Activated B cell treated with CpG ODN at 0.5 μM for 24 hours (primary cell): ENCODE measurements around the gene PLCH2. TPM values are rescaled to one million over a fixed set of nuclear protein-coding genes. Genes with fewer than 3 reads are reported as not detected.

Source experiments
- ATAC-seq: fragments of 200-7000 bp; cut with Tn5 transposase; one replicate; pipeline ENCODE4 v1.10.0; 2021; ENCODE audit warnings: low read depth, mild to moderate bottlenecking, moderate library complexity
- CTCF ChIA-PET: fragments of 350-600 bp; sonication (Branson Sonifier 250); formaldehyde crosslinking; loops from one replicate; lab custom pipeline; 2021; ENCODE audit warnings: antibody characterized with exemption; lab: Charles Lee
- POLR2A ChIA-PET: fragments of 350-600 bp; sonication (Branson Sonifier 250); formaldehyde crosslinking; loops from one replicate; lab custom pipeline; 2021; ENCODE audit warnings: antibody characterized with exemption; lab: Charles Lee
- DNase-seq: peaks from one replicate; pipeline ENCODE4 v3.0.0; 2022
- H3K27ac Mint-ChIP-seq: one replicate; pipeline ENCODE4 v1.8.0; 2020; ENCODE audit warnings: mixed read lengths
- H3K27me3 Mint-ChIP-seq: one replicate; pipeline ENCODE4 v1.8.0; 2021; ENCODE audit warnings: mixed read lengths
- H3K36me3 Mint-ChIP-seq: one replicate; pipeline ENCODE4 v1.8.0; 2021; ENCODE audit warnings: low read depth, mixed read lengths
- H3K4me1 Mint-ChIP-seq: one replicate; pipeline ENCODE4 v1.8.0; 2021; ENCODE audit warnings: mixed read lengths
- H3K4me3 Mint-ChIP-seq: one replicate; pipeline ENCODE4 v1.8.0; 2020; ENCODE audit warnings: mild to moderate bottlenecking, mixed read lengths
- H3K9me3 Mint-ChIP-seq: one replicate; pipeline ENCODE4 v1.8.0; 2020; ENCODE audit warnings: mixed read lengths
- intact Hi-C: fragments of 100-400 bp; cut with micrococcal nuclease; formaldehyde crosslinking; loops from one replicate; pipeline ENCODE4 v1.15.1; 2024
- total RNA-seq: library from RNA; stranded (reverse); gene quantifications from 2 replicates; pipeline ENCODE4 v1.2.3, GENCODE V29; 2022
- TF ChIP-seq, protein P1 (sequence below): fragments of 200-600 bp; IDR thresholded peaks from one replicate; pipeline ENCODE4 v1.8.0; 2022; ENCODE audit warnings: antibody characterized with exemption, mild to moderate bottlenecking

PLCH2 gene
- total RNA-seq, 1 donor from 2014 or later, result 6.1 TPM

DNA sequence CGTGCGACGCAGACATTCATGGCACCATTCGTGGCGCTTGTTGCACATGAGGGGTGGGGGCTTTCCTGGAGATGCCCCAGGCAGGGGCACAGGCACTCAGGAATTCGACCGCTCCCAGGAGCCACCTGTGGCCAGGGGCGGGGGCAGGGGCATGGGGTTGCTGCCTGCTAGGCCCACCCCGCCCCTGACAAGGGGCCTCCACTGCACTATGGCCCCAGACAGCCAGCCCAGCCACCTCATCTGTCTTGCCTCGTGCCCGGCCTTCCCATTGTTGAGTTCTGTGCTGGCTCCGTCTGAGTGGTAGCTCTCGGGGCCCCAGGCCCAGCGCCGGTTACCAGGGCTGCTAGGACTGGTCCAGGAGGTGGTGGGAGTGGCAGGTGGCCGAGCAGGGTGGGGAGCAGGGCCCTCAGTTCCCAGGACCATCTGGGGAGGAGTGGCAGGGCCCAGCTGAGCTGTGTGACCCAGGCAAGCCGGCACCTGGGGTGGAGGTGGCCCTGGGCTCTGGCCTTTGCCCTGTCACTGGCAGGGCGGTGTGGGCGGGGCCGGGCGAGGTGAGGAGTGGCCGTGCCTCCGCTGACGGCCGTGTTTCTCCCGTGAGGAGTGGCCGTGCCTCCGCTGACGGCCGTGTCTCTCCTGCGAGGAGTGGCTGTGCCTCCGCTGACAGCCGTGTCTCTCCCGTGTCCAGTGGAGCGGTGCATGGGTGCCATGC is 1.9 kb downstream of the PLCH2 start:
- ATAC-seq (no peak), DNase-seq (no peak)
- H3K4me1 Mint-ChIP-seq, result peaks cover 3% of the 10 kb centered on the region
- H3K27me3 Mint-ChIP-seq, result no peaks in the 10 kb centered on the region
- intact Hi-C loops, result no loop called here
- no peaks in the 10 kb centered on the region for H3K9me3 Mint-ChIP-seq
- TF ChIP-seq, protein P1, sequence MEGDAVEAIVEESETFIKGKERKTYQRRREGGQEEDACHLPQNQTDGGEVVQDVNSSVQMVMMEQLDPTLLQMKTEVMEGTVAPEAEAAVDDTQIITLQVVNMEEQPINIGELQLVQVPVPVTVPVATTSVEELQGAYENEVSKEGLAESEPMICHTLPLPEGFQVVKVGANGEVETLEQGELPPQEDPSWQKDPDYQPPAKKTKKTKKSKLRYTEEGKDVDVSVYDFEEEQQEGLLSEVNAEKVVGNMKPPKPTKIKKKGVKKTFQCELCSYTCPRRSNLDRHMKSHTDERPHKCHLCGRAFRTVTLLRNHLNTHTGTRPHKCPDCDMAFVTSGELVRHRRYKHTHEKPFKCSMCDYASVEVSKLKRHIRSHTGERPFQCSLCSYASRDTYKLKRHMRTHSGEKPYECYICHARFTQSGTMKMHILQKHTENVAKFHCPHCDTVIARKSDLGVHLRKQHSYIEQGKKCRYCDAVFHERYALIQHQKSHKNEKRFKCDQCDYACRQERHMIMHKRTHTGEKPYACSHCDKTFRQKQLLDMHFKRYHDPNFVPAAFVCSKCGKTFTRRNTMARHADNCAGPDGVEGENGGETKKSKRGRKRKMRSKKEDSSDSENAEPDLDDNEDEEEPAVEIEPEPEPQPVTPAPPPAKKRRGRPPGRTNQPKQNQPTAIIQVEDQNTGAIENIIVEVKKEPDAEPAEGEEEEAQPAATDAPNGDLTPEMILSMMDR, result no peak
- no peak overlapping the region for H3K27ac Mint-ChIP-seq
- H3K4me3 Mint-ChIP-seq, result no peak overlapping the region
- CTCF ChIA-PET, result no interaction called here
- H3K36me3 Mint-ChIP-seq, result no peaks in the 10 kb centered on the region
- POLR2A ChIA-PET, result no interaction called here

DNA sequence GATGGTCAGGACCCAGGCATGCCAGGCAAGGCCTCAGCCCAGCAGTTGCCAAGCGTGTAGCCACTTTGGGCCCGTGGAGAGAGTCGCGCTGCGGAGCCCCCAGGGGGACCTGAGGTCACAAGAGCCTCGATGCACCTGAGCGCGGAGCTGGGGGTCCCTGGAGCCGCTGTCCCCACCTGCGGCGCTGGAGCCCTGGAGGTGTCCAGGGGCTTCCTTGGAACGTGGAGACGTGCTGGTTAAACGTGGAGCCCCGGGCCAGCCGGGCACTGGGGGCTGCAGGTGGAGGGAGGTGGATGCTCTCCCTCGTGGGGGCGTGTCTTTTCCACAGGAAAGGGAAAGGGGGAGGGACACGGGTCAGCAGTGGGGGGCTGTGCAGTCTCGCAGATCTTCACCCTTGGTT is 3.1 kb downstream of the PLCH2 start:
- Mint-ChIP-seq H3K9me3 (no peaks in the 10 kb centered on the region), H3K27me3 (no peaks in the 10 kb centered on the region), H3K4me3 (no peak overlapping the region), H3K4me1 (peaks cover 6% of the 10 kb centered on the region), H3K36me3 (no peaks in the 10 kb centered on the region), H3K27ac (no peak overlapping the region)
- TF ChIP-seq, protein P1, result no peak
- CTCF ChIA-PET, result no interaction called here
- POLR2A ChIA-PET, result no interaction called here
- ATAC-seq (no peak), DNase-seq (no peak)
- intact Hi-C loops, result no loop called here

DNA sequence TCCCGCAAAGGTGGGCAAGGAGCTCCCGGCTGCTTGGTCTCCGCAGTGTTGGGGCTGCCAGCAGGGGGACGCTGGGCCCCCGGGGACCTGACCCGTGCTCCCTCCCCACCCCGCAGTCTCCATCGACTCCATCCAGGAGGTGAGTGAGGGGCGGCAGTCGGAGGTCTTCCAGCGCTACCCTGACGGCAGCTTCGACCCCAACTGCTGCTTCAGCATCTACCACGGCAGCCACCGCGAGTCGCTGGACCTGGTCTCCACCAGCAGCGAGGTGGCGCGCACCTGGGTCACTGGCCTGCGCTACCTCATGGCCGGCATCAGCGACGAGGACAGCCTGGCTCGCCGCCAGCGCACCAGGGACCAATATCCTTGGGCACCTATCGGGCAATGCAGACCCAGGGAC is 3.5 kb downstream of the PLCH2 start:
- Mint-ChIP-seq H3K27ac (no peak overlapping the region), H3K4me3 (no peak overlapping the region), H3K4me1 (peaks cover 9% of the 10 kb centered on the region), H3K9me3 (no peaks in the 10 kb centered on the region), H3K36me3 (no peaks in the 10 kb centered on the region), H3K27me3 (no peaks in the 10 kb centered on the region)
- intact Hi-C loops, result no loop called here
- TF ChIP-seq, protein P1, result no peak
- DNase-seq (no peak), ATAC-seq (no peak)
- POLR2A ChIA-PET, result no interaction called here
- CTCF ChIA-PET, result no interaction called here

DNA sequence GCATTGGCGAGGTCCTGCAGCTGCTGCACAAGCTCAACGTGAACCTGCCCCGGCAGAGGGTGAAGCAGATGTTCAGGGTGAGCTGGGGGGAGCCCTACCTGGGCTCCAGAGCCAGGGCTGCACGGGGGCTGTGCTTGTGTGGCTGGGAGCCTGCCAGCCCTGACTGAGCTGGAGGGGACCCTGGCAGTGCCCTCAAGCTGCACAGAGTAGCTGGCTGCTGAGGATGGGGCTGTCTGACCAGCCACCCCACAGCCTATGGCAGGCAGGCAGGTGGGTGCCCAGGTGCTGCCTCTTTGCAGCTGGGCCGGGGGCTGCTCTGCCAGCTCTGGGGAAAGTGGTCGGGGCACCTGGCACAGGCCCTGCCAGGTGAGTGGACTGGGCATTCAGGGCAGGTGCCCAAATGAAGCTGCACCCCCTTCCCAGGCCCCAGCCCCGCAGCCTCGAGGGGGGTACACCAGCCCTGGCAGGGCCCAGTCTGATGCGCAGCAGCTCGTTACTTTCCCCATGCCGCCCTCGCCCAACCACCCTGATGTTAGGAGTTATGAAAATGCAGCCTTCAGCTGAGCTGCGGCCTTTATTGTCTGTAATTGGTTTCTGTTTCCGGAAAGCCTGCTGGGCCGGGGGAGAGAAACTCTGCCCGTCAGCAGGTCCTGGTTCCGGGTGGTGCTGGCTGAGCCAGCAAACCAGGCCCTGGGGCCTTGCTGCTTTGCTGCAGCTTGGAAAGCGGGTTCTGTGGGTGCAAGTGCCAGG is 4.3 kb downstream of the PLCH2 start:
- DNase-seq (no peak), ATAC-seq (no peak)
- TF ChIP-seq, protein P1, result no peak
- Mint-ChIP-seq H3K4me1 (peaks cover 9% of the 10 kb centered on the region), H3K27me3 (no peaks in the 10 kb centered on the region), H3K9me3 (no peaks in the 10 kb centered on the region), H3K27ac (no peak overlapping the region), H3K36me3 (no peaks in the 10 kb centered on the region), H3K4me3 (no peak overlapping the region)
- intact Hi-C loops, result no loop called here
- ChIA-PET CTCF (interaction anchor here (0.7 kb wide), 1 partner anchor 285 kb away, joined by 3 read pairs; the partner anchor contains the start of gene FAAP20), POLR2A (no interaction called here)

DNA sequence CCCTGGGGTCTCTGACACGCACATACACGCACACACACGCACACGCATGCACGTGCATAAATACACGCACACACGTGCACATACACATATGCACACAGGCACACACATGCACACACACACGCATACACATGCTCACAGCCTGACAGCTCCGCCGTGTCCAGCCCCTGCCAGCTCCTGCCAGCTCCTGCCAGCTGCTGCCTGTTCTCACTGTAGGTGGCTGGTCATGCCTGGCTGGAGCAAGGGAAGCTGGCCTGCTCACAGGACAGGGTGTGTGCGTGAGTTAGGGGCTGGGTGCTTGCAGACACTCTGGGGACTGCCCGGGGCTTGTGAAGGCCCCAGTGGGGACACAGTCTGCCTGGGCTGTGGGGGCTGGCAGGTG is 4.9 kb downstream of the PLCH2 start:
- intact Hi-C loops, result no loop called here
- Mint-ChIP-seq H3K36me3 (no peaks in the 10 kb centered on the region), H3K9me3 (no peaks in the 10 kb centered on the region), H3K4me3 (no peak overlapping the region), H3K27me3 (no peaks in the 10 kb centered on the region), H3K27ac (no peak overlapping the region), H3K4me1 (peaks cover 9% of the 10 kb centered on the region)
- ATAC-seq (peak; percentile 31), DNase-seq (no peak)
- POLR2A ChIA-PET, result no interaction called here
- CTCF ChIA-PET, result interaction anchor here (0.7 kb wide), 1 partner anchor 286 kb away, joined by 3 read pairs; the partner anchor contains the start of gene FAAP20
- TF ChIP-seq, protein P1, result no peak
